A549 treated with Mapracorat at 1 μM for 4 hours (cell line): ENCODE results near the gene CRYBG3. TPM values are rescaled to one million over a fixed set of nuclear protein-coding genes. Genes with fewer than 3 reads are reported as not detected.

Source experiments
- total RNA-seq: library from RNA; stranded (reverse); fragments of 200-300 nt; extraction: Qiagen RNA extraction; gene quantifications from 5 replicates; pipeline ENCODE4 v1.2.3, GENCODE V29; 2022

Gene CRYBG3
- total RNA-seq: 5.4 to 8.1 TPM (median 5.9 TPM) in 5 replicates

DNA sequence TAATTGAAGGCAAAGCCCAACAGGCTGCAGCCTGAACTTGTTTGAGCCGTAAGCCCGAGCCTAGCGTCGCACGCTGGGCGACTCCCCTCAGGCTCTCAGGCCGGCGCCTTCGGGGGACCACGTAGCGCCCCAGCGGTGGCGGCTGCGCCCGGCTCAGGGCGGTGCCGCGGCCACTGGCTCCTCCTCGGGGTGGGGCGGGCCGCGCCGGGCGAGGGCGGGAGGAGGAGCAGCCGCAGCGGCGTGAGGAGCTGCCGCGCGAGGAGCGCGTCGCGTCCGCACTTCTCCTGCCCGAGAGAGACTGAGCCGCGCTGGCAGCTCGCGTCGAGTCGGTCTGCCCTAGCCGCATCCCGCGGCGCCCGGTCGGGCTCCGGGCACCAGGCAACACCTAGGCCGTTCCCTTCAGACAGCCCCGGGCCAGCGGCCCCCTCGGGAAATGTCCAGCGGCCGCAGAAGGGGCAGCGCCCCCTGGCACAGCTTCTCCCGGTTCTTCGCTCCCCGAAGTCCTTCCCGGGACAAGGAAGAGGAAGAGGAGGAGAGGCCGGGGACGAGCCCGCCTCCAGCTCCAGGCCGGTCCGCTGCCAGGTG is at the start of gene CRYBG3:
Gene CRYBG3, plus strand, starts transcription at position 238 of the 585 bp plus-strand sequence. Its CDS starts 196 bp downstream, at position 434.

DNA sequence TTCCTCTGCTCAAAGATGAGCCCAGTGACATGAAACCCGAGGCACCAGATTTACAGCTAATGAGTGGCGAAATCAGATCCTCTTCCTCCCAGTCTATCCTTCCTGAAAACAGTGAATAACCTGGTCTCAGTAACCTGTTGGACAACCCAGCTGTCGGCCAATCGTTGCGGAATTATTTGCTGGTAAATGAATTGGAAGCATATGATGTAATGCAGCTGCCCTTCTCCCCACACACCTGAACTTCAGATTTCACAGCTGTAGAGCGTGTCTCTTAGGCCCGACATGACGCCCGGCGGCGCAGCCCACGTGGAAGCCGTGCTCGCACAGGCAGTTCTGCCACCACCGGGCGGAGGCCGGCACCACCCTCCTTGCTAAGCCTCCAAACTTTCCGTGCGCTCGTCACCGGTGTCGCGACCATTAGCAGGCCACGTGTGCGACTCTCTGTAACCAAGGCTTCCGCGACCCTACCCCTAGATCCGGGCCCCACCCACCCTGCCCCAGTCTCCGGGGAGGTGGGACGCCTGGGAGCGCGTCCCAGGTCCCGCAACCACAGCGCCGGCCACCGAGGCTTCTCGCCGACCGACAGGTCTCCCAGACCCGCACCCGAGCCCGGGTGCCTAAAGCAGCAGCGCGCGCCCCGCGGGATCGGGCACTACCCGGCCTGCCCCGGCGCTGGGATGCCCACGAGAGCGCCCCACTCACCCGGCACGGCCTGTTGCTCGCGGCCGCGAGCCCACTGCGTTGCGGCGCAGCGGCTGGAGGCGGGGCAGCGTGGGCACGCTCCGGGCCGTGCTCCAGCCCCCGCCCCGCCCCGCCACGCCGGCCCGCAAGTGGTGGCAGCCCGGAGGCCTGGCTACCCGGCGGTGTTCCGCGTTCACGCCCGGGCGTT is 150.1 kb downstream of the CRYBG3 start, which contains the start of gene RIOX2:
Gene RIOX2, minus strand, starts transcription at position 753 of the 889 bp plus-strand sequence. CDS start 4,838 bp downstream, outside the sequence.

Other genes with a start within 250 kb of the CRYBG3 start
- 4.1 to 5.8 TPM (median 4.9 TPM) in 5 replicates for gene ARL6, start 57.3 kb upstream of the CRYBG3 start, total RNA-seq
- gene RIOX2, start 150.4 kb downstream of the CRYBG3 start, total RNA-seq: 27.7 to 31.9 TPM (median 29.6 TPM) in 5 replicates
- not detected in 5 replicates for gene GABRR3, start 213.3 kb downstream of the CRYBG3 start, total RNA-seq